ENCODE data around the gene IL32.

- TF ChIP-seq, protein P1, sequence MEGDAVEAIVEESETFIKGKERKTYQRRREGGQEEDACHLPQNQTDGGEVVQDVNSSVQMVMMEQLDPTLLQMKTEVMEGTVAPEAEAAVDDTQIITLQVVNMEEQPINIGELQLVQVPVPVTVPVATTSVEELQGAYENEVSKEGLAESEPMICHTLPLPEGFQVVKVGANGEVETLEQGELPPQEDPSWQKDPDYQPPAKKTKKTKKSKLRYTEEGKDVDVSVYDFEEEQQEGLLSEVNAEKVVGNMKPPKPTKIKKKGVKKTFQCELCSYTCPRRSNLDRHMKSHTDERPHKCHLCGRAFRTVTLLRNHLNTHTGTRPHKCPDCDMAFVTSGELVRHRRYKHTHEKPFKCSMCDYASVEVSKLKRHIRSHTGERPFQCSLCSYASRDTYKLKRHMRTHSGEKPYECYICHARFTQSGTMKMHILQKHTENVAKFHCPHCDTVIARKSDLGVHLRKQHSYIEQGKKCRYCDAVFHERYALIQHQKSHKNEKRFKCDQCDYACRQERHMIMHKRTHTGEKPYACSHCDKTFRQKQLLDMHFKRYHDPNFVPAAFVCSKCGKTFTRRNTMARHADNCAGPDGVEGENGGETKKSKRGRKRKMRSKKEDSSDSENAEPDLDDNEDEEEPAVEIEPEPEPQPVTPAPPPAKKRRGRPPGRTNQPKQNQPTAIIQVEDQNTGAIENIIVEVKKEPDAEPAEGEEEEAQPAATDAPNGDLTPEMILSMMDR (IDR thresholded peaks at IDR 0.05) = no peak
- TF ChIP-seq EZH2phosphoT487 (IDR thresholded peaks at IDR 0.05) (no peak), EZH2 (IDR thresholded peaks at IDR 0.05) (no peak)
Measured at GRCh38 chr16:3028716-3029319, 36.6 kb upstream of the IL32 start.

Measured in neural progenitor cell (in vitro differentiated cells).